Activated CD8-positive, alpha-beta memory T cell treated with anti-CD3 and anti-CD28 coated beads, Interleukin-2, amount 50 U/mL, for 4 hours (primary cell): ENCODE data around the gene HNF4A.
A peak's percentile ranks its signal among the peaks of the same experiment; 100 is the strongest.

Source experiments
- DNase-seq: peaks from one replicate; pipeline ENCODE4 v3.0.0-alpha.2; 2020

HNF4A gene

DNA sequence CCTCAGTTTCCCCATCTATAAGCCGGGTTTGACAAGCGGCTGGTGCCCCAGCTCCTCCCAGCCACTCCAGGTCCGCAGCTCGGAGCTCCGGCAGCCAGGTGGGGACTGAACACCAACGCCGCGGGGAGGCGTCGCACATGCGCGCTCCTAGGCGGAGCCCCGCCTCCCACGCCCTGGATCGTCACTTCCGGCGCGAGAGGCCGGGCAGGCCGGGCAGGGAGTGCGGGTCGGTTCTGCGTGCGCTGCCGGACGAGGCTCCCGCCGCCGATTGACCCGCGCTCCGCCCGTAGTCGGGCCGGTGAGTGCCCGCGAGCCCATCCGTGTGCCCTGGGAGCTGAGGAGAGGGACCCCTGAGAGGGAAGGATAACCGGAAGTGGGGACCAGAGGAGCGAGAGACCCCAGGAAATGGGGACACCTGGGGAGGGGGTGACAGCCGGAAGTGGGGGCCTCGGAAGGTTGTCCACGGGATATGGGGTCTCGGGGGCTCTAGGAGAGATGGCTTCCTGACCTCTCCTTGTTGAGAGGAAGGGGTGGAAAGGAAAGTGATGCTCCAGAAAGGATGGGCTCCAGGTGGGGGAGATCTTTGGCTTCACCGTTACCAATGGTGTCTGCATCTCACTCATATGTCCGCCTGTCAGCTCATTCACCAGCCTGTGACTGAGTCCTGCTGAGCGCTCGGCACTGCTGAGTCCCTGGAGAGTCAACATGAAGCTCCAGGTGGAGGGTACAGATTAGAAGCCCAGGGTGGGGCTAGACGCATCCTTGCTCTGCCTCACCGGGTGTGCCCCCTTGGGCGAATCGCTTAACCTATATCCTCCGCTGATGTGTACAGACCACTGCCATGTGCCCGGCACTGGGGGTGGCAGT is 120.4 kb downstream of the HNF4A start, which contains the start of gene TTPAL:
TTPAL (plus strand) TSS at position 181 of the 867 bp plus-strand sequence. CDS start 4,126 bp downstream, outside the sequence.
- DNase-seq: peak; percentile 93

DNA sequence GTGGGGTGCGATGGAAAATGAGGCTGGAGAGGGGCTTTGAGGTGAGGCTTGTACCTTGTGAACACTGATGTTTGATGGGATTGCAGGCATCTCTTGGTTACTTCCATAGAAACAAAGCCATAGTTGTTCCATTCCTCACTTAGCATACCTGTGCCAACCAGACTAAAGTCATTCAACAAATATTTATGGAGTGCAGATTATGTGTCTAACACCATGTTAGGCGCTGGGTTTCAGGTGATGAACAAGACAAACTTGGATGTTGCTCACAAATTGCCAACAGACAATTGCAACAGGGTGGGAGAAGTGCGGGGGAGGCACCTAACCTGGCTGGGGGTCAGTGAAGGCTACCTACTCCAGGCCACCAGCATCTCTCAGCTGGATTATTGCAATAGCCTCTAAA is 121.7 kb downstream of the HNF4A start:
- DNase-seq: no peak

DNA sequence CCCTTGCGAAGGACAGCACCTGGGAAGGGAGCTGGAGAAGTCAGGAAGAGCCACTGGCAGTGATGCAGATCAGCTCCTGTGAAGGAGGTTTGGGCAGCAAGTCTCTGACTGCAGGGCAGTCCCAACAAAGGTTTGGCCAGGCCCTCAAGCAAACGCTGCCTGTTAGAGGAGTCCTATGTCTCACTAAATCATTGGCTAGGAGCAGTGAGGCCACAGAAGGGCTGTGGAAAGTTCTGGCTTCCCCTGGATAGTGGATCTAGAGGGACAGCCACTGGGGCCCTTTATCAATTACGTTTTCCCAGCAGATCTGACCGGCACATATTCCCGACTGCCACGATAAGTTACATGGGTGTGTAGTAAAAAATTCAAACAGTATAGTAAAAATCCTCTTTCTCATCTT is 122.7 kb downstream of the HNF4A start:
- DNase-seq: no peak

DNA sequence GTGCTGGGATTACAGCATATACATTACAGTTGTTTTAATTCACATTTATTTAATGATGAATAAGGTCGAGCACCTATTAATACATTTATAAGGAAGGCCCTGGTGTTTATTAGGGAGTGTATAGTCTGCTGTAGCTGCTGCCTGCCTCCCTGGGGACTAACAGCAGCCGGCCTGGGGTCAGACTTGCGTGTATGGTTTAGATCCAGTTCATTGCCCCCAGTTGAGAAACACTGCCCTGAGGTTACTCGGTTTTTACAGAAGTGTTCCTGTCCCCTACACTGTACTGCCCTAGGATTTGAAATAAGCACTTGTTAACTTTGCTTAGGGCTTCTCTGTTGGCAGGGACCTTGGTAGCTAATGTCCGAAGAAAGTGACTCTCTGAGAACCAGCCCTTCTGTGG is 124.1 kb downstream of the HNF4A start:
- no peak for DNase-seq

DNA sequence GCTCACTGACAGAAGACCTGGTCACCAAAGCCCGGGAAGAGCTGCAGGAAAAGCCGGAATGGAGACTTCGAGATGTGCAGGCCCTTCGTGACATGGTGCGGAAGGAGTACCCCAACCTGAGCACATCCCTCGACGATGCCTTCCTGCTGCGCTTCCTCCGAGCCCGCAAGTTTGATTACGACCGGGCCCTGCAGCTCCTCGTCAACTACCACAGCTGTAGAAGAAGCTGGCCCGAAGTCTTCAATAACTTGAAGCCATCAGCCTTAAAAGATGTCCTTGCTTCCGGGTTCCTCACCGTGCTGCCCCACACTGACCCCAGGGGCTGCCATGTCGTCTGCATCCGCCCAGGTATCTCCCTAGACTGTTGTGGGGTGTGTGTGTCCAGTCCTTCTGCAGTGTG is 124.6 kb downstream of the HNF4A start:
- DNase-seq: no peak

DNA sequence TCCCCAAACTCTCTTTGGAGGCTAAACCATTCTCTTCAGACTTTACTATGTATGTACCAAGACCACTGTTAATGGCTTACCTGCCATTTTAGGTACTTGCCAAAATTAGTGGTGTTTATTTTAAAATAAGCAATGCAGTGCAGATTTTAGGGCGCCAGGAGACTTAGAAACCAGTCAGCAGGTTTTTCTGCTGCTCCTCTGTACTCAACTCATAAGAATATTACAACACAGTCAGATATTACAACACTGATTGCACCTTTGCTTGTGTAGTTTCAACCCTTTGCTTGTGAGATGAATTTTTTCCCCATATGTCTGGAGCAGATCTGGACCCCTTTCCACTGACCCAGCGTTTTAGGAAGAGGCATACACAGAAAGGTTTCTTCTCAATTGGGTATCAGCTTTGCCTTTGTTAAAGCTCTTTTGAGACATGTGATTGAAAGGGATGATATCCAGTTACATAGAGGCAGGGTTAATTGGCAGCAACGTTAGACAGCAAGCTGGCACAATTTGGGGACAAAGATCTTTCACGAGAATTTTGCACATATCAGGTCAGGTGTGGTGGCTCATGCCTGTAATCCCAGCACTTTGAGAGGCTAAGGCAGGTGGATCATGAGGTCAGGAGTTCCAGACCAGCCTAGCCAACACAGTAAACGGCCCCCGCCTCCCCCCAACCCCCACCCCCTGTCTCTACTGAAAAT is 126.4 kb downstream of the HNF4A start:
- DNase-seq: no peak

DNA sequence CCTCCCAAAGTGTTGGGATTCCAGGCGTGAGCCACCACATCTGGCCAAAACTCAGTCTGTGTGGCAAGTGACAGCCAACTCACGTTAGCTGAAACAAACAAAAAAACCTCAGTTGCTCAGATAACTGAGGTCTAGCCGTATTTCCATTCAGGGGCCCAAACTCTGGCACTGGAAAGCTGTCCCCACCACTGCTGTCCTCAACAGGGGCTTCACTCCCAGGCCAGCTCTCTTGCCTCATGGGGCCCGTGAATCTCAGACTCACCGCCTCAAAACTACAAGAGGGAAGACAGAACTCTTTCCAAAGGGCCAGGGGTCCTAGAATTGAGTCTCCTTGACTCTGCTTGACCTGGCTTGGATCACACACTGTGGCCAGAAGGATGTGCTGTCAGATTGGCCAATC is 127.6 kb downstream of the HNF4A start:
- DNase-seq: no peak
